NT2/D1 (cell line): ENCODE data around the gene UBD.

Experiments used
- SUZ12 ChIP-seq: IDR thresholded peaks from 2 replicates; pipeline ENCODE4 v1.6.1; 2011; ENCODE audit not compliant: insufficient read length, insufficient read depth; ENCODE audit errors: extremely low read depth
- YY1 ChIP-seq: IDR thresholded peaks from 2 replicates; pipeline ENCODE4 v1.6.1; 2011; ENCODE audit not compliant: insufficient read length, insufficient read depth
- ZNF274 ChIP-seq: IDR thresholded peaks from 2 replicates; pipeline ENCODE4 v1.6.1; 2011; ENCODE audit warnings: mild to moderate bottlenecking, low read depth, low read length

- TF ChIP-seq YY1 (no peak), ZNF274 (no peak), SUZ12 (no peak)
These were observed 29.6 kb downstream of the UBD start for GRCh38 chr6:29529956-29530355.
